HG03196 (cell line): ENCODE measurements around the gene TELO2.

Experiments used
- ATAC-seq: cut with Tn5 transposase; IDR thresholded peaks from one replicate; pipeline ENCODE4 v1.9.1; 2021; ENCODE audit not compliant: unreplicated experiment

The TELO2 gene

GRCh38 chr16:1496464-1496863 is 3.3 kb downstream of the TELO2 start:
- no peak for ATAC-seq

DNA sequence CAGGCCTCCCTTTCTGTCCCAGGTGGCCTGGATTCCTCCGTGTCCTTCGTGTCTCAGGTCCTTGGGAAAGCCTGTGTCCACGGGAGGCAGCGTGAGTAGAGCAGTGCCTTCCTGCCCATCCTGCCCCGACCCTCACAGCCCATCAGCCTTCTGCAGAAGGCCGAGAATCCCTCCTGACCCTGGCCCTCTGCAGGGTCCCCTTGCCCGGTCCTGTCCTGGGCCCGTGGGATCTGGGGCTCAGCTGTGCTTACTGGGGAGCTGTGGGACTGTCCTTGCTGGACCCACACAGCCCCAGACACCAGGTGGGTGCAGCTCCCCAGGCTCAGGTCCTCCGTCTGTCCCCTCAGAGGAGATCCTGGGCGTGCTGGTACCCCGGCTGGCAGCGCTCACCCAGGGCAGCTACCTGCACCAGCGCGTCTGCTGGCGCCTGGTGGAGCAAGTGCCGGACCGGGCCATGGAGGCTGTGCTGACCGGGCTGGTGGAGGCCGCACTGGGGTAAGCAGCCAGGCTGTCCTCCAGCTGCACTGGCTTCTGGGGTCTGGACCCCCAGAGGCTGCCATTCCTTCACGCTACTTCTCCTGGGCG is 3.9 kb downstream of the TELO2 start:
- no peak for ATAC-seq

DNA sequence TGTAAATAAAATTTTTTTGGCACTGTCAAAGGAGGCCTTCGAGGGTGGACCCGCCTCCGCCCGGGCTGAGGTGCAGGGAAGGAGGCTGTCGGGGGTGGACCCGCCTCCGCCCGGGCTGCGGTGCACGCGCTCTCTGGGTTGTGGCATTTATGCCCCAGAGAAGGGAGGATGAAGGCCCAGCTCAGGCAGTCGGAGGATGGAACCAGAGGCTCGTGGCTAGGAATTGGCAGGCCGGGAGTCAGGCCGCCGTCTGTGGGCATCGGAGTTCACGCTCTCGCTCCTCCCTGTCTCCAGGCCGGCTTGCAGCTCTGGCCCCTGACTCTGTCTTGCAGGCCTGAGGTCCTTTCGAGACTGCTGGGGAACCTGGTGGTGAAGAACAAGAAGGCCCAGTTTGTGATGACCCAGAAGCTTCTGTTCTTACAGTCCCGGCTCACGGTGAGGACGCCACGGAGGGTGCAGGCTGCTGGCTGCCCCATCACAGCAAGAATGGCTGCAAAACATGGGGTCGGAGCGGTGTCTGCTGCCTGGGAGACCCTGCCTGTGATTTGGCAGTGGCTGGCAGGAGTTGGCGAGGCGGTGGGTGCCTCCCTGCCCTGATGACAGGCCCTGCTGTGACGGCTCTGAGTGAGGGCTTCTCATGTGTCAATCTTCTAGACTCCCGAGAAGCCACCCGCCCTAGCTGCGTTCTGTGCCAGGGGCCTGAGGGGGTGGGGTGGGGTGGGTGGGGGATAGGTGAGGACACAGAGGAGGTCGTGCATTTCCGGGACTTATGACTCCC is 5.9 kb downstream of the TELO2 start:
- no peak for ATAC-seq

DNA sequence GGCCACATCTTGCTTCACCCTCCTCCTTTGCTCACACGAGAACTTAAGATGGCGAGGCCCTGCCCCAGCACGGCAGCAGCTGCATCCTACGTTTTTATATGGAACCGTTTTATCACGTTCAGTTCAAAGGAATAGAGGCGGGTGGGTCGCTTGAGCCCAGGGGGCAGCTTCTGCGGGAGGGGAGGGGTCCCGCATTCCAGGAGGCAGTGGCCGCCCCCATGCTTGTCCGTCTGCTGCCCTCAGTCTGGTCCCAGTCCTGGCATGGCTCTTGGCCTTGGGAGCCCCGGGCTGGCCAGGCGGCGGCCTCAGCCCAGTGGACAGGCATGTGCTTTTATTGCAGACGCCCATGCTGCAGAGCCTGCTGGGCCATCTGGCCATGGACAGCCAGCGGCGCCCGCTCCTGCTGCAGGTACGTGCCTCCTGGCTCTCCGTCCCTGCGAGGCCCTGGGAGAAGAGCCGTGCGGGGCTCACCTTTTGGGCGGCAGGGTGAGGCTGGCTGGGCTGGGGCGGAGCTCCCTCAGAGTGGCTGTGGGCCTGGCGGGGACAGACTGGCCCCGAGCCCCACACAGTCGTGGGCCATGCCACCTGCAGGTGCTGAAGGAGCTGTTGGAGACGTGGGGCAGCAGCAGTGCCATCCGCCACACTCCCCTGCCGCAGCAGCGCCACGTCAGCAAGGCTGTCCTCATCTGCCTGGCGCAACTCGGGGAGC is 6.8 kb downstream of the TELO2 start:
- no peak for ATAC-seq

DNA sequence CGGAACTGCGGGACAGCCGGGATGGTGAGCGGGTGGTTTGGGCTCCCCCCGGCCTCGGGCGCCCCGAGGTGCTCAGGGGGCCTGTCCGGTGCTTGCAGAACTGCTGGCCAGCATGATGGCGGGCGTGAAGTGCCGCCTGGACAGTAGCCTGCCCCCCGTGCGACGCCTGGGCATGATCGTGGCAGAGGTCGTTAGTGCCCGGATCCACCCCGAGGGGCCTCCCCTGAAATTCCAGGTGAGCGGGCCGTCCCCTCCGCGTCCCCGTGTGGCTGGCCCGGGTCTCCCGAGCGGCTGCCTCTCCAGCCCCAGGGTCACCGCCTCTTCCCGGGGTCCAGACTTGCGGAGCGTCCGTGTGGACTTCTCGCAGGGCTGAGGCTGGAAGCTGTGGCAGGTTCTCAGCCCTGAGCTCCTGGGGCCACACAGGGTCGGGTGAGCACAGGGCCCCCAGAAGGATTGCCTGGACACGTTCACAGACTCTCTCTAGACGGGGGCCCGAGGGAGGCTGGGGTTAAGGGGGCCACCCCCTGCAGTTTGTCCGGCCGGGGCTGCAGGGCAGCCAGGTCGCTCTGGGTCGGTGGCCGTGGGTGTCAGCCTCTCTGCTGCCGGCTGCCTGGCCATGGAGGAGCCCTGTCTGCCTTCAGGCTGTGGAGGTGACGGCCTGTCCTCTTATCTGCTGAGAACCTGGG is 7.4 kb downstream of the TELO2 start:
- no peak for ATAC-seq

GRCh38 chr16:1501630-1502029 is 8.5 kb downstream of the TELO2 start:
- no peak for ATAC-seq

DNA sequence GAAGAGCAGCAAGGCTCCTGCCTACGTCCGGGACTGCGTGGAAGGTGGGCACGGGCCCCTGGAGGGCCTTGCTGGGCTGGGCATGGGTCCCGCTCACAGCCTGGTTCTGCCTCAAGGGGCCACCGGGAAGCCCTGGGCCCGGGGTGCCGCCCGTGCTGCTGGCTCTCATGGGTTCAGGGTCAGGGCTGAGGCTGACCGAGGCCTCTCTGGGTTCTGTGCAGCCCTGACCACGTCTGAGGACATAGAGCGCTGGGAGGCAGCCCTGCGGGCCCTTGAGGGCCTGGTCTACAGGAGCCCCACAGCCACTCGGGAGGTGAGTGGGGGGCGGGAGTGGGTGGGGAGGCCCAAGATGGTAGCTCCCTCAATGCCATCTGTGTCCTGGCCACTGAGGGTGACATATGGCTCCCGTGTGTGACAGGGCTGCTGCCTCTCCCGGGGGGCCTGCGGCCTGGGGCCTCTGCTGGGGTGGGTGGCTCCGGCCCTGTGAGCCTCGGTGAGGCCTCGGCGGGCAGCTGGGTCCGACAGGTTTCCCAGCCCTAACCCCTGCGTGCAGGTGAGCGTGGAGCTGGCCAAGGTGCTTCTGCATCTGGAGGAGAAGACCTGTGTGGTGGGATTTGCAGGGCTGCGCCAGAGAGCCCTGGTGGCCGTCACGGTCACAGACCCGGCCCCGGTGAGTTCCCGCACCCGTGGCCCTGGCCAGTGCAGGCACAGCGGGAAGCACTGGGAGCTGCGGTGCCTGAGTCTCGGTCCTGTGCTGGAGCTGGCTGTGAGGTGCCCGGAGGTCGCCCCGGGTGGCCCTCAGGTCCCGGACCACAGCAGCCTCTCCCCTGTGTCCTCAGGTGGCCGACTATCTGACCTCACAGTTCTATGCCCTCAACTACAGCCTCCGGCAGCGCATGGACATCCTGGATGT is 9.2 kb downstream of the TELO2 start:
- ATAC-seq: no peak

GRCh38 chr16:1503110-1503955 is 10.2 kb downstream of the TELO2 start:
- no peak for ATAC-seq

DNA sequence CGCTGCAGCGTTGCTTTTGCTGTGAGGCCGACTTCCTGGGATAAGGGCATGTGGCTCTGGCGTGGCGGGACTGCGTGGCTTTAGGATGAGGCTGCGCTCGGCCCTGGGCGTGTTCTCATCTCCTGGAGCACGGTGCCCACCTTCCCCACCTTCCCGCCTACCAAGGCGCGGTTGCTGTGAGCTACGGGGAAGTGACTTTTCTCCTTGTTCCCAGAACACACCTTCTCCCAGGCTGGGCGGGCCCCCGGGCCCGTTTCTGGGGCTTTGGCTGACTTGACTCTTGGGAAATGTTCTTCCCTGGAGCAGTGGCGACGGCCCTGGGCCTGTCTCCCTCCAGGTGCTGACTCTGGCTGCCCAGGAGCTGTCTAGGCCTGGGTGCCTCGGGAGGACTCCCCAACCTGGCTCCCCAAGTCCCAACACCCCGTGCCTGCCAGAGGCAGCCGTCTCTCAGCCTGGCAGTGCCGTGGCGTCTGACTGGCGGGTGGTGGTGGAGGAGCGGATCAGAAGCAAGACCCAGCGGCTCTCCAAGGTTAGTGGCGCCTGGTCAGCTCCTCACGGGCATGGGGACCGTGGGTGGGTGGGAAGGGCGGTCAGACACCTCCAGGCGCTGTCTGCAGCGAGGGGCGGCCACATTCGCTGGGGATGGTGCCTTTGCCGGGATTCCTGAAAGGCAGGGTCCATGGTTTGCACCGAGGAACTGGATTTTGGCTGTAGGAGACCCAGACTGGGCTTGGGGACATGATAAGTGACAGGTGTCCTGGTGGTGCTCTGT is 12.1 kb downstream of the TELO2 start:
- ATAC-seq: no peak

DNA sequence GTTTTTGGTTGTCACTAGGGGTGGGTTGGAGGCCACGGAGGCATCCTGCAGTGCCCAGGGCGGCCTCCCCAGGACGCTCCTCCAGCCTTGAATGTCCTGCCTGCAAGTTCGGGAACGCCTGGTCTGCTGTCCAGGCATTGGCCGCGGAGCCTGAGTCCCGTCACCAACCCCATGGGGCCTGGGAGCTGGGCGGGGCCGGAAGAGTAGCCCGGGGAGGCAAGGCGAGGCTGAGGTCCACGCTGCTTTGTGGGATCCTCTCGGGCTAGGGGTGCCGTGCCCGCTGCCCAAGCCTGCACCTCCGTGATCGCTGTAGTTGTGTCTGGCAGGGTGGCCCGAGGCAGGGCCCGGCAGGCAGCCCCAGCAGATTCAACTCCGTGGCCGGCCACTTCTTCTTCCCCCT is 12.8 kb downstream of the TELO2 start:
- ATAC-seq: no peak

GRCh38 chr16:1506494-1507213 is 13.5 kb downstream of the TELO2 start:
- ATAC-seq: no peak

GRCh38 chr16:1508494-1509187 is 15.5 kb downstream of the TELO2 start:
- no peak for ATAC-seq

GRCh38 chr16:1509307-1510221 is 16.4 kb downstream of the TELO2 start:
- no peak for ATAC-seq

GRCh38 chr16:1510272-1510671 is 17.1 kb downstream of the TELO2 start:
- no peak for ATAC-seq

DNA sequence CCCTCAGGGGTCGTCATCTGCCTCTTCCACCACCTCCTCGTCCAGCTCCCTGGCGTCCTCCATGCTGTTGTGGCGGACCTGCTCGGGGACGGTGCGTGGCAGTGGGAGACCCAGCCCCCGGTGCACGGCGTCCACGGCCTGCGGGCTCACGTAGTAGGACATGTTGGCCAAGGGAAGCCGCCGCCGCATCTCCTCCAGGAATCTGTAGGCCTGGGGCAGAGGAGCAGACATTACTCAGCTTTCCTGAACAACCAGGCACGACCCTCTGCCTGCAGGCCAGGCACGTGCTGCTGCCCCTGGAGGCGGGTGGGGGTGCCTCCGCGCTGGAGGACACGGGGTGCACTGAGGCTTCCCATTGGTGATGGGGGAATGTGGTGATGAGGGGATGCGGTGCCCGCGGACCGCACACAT is 17.8 kb downstream of the TELO2 start:
- no peak for ATAC-seq

GRCh38 chr16:1511662-1512569 is 18.8 kb downstream of the TELO2 start:
- ATAC-seq: no peak
